Measurements from ENCODE around the gene CHST10. TPM values are rescaled to one million over a fixed set of nuclear protein-coding genes. Genes with fewer than 3 reads are reported as not detected.
"Not testable (repeated sequence)": the region's sequence is repeated elsewhere in the genome, so short reads cannot be mapped to it uniquely, and the experiment has no call there.

Gene CHST10, protein sequence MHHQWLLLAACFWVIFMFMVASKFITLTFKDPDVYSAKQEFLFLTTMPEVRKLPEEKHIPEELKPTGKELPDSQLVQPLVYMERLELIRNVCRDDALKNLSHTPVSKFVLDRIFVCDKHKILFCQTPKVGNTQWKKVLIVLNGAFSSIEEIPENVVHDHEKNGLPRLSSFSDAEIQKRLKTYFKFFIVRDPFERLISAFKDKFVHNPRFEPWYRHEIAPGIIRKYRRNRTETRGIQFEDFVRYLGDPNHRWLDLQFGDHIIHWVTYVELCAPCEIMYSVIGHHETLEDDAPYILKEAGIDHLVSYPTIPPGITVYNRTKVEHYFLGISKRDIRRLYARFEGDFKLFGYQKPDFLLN
- total RNA-seq (2021) (10.9 and 11.3 TPM in 2 replicates), Bru-seq, nascent RNA (percentile 62 among the genes with signal in this experiment), BruChase-seq, experiment 1, labeled RNA remaining after a 2-hour chase (percentile 58 among the genes with signal in this experiment), BruChase-seq, experiment 2, labeled RNA remaining after a 6-hour chase (percentile 49 among the genes with signal in this experiment)
- long read RNA-seq, transcript CHST10-201 (7 exons, 2,842 nt) = major isoform, 22 of 40 reads
- long read RNA-seq, partial matches to known transcripts = 1 of 40 reads
- long read RNA-seq, other reads (novel, unspliced or antisense) = 17 of 40 reads

DNA sequence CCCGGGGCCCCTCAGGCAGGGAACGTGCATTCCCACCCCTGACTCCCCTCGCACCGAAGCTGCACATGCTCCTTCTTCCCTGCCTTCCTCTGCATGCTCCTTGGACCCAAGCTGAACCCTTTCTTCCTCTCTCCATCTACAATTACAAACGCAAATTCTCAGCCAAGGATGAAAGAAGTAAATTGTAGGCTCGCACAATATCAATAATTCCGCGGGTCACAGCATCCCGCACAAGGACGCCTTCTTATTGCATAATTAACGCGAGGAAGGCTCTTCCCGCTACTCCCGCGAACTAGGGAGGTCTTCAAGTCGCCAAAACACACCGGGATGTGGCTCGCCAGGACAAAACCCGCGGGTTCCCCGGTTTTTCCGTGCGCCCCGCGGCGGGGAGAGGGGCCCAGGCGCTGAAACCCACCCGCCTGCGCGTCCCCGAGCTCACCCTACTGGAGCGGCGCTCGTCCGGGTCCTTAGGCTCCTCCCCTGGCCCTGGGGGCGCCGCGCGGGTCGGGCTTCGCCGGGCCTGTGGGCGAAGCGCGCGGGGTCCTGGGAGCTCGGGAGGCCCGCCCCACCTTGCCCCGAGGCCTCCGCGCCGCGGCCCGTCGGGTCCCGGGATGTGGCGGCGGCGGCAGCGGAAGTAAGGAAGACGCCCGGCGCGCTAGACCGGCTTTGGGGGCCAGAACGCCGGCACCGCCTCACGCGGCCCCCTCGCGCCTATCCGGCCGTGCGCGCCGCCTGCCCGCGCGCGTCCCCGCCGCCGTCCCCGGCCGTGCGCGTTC is at the start of gene CHST10:
TSS of gene CHST10 (minus strand) at position 734 of the 776 bp plus-strand sequence. CDS start 10,993 bp downstream, outside the sequence.
- H3K27me3 ChIP-seq (replicated peaks; ENCODE audit: insufficient read depth, low read depth, low read length, poor library complexity) = no peaks in the 10 kb centered on the region
- H3K27ac ChIP-seq (ENCODE audit: low read depth, low read length, poor library complexity, severe bottlenecking) = peak within 1 kb of the TSS; percentile 62
- H3K9me3 ChIP-seq (ENCODE audit: low read depth, low read length, poor library complexity, severe bottlenecking) = no peaks in the 10 kb centered on the region
- BruUV-seq (replicated peaks) = no TSS peak
- ChIA-PET CTCF (no interaction called here), POLR2A (ENCODE audit: low non-redundant PET) (no interaction called here)
- no peaks in the 10 kb centered on the region for H3K36me3 ChIP-seq (ENCODE audit: insufficient read depth, low read length, poor library complexity, severe bottlenecking)
- peak; percentile 71 for DNase-seq (ENCODE audit: low spot score)
- peak within 1 kb of the TSS; percentile 76 for H3K4me3 ChIP-seq (ENCODE audit: low read depth, low read length, poor library complexity, severe bottlenecking)
- H3K4me1 ChIP-seq (ENCODE audit: insufficient read depth, low read length, poor library complexity, severe bottlenecking) = peaks cover 11% of the 10 kb centered on the region
- no peak for TF ChIP-seq EZH2 (IDR thresholded peaks at IDR 0.05; ENCODE audit: borderline replicate concordance, low read depth, low read length, poor library complexity, severe bottlenecking)
- TF ChIP-seq, protein P1, sequence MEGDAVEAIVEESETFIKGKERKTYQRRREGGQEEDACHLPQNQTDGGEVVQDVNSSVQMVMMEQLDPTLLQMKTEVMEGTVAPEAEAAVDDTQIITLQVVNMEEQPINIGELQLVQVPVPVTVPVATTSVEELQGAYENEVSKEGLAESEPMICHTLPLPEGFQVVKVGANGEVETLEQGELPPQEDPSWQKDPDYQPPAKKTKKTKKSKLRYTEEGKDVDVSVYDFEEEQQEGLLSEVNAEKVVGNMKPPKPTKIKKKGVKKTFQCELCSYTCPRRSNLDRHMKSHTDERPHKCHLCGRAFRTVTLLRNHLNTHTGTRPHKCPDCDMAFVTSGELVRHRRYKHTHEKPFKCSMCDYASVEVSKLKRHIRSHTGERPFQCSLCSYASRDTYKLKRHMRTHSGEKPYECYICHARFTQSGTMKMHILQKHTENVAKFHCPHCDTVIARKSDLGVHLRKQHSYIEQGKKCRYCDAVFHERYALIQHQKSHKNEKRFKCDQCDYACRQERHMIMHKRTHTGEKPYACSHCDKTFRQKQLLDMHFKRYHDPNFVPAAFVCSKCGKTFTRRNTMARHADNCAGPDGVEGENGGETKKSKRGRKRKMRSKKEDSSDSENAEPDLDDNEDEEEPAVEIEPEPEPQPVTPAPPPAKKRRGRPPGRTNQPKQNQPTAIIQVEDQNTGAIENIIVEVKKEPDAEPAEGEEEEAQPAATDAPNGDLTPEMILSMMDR (conservative IDR thresholded peaks at IDR 0.05; ENCODE audit: low read depth, low read length) = no peak
- intact Hi-C loops (cut with micrococcal nuclease; ENCODE audit: unreplicated experiment) = no loop called here

DNA sequence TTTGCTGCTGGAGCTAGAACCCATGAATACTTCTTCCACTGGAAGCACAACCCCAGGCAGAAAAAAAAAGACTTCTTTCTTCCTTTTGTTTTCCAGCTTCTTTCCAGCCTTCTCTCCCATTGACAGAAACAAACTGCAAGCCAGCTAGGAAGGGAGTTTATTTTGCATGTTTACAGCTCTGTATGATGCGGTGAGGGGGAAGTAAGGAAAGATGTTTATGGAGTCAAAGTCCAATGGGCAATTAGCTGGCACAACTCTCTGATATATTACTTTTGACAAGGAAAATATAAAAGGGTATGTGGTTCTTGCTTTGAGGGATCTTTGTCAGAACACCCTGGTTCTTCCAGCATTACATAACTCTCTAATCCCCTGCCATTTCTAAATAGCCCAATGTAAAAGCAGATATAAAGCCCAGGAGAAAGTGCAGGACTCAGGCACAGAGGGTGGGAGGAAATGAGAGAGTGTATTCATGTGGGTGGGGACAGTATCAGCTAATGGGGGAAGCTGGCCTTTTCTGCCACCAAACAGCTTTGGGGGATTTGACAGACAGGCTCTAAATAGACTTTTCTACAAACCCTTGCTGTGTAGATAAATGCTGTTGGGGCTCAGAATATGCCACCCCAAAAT is 43.5 kb upstream of the CHST10 start:
- Histone ChIP-seq H3K27ac (ENCODE audit: low read depth, low read length, poor library complexity, severe bottlenecking) (no peak overlapping the region), H3K27me3 (replicated peaks; ENCODE audit: insufficient read depth, low read depth, low read length, poor library complexity) (no peaks in the 10 kb centered on the region), H3K4me3 (ENCODE audit: low read depth, low read length, poor library complexity, severe bottlenecking) (no peak overlapping the region), H3K9me3 (ENCODE audit: low read depth, low read length, poor library complexity, severe bottlenecking) (peaks cover 7% of the 10 kb centered on the region), H3K36me3 (ENCODE audit: insufficient read depth, low read length, poor library complexity, severe bottlenecking) (no peaks in the 10 kb centered on the region), H3K4me1 (ENCODE audit: insufficient read depth, low read length, poor library complexity, severe bottlenecking) (no peaks in the 10 kb centered on the region)
- ChIA-PET CTCF (no interaction called here), POLR2A (ENCODE audit: low non-redundant PET) (interaction anchor here (0.6 kb wide), 1 partner anchor 940 kb away, joined by 3 read pairs; no protein-coding TSS in a partner anchor)
- DNase-seq (ENCODE audit: low spot score) = no peak
- no TSS peak for BruUV-seq (replicated peaks)
- TF ChIP-seq, protein P1 (conservative IDR thresholded peaks at IDR 0.05; ENCODE audit: low read depth, low read length) = no peak
- TF ChIP-seq EZH2 (IDR thresholded peaks at IDR 0.05; ENCODE audit: borderline replicate concordance, low read depth, low read length, poor library complexity, severe bottlenecking) = no peak
- intact Hi-C loops (cut with micrococcal nuclease; ENCODE audit: unreplicated experiment) = no loop called here

DNA sequence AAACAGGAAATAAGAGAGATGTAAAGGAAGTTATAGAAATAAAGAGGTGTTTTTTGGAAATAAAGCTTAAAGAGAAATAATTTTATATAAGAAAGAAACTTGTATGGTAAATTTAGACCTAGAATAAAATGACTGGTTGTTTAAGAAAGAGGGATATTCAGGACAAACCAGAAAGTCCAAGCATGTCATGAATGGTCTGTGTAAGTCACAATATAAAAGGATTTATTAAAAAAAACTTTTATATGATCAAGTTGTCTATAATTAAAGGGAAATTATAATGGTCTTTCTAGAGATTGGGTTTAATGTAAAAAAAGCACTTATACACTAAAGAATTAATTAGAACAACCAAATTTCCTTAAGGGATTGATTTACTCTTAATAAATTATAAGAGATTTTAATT is 38.9 kb upstream of the CHST10 start:
- H3K4me1 ChIP-seq (ENCODE audit: insufficient read depth, low read length, poor library complexity, severe bottlenecking); POLR2A ChIA-PET (ENCODE audit: low non-redundant PET); intact Hi-C loops (cut with micrococcal nuclease; ENCODE audit: unreplicated experiment); DNase-seq (ENCODE audit: low spot score); H3K27me3 ChIP-seq (replicated peaks; ENCODE audit: insufficient read depth, low read depth, low read length, poor library complexity); H3K36me3 ChIP-seq (ENCODE audit: insufficient read depth, low read length, poor library complexity, severe bottlenecking); BruUV-seq (replicated peaks); H3K27ac ChIP-seq (ENCODE audit: low read depth, low read length, poor library complexity, severe bottlenecking); H3K4me3 ChIP-seq (ENCODE audit: low read depth, low read length, poor library complexity, severe bottlenecking); CTCF ChIA-PET: not testable (repeated sequence)
- H3K9me3 ChIP-seq (ENCODE audit: low read depth, low read length, poor library complexity, severe bottlenecking) = peaks cover 18% of the 10 kb centered on the region
